ENCODE results near the gene NFATC2.

NFATC2 gene

DNA sequence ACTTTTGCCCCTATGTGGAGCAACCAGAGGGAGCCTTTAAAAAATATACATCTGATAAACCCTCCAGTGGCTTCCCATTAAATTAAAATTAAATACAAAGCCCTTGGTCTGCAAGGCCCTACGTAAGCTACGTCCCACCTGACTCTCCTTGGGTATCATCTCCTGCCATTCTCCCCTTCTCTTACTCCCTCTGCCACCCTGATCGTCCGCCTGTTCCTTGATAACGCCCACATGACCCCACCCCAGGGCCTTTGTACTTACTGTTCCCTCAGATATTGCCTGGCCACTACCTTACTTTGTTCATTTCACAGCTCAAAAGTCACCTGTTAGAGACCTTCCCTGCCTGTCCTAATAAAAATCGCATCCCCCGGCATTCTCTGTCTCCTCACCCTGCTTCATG is 5.4 kb upstream of the NFATC2 start:
- TF ChIP-seq ZBTB7A (IDR thresholded peaks at IDR 0.05; ENCODE audit: low read depth) (no peak), TEAD4 (IDR thresholded peaks at IDR 0.05) (no peak), YY1 (IDR thresholded peaks at IDR 0.05; ENCODE audit: low read depth) (no peak), EGR1 (IDR thresholded peaks at IDR 0.05) (no peak), CREB1 (IDR thresholded peaks at IDR 0.05; ENCODE audit: low read depth) (no peak), CEBPB (IDR thresholded peaks at IDR 0.05) (no peak), NFIC (IDR thresholded peaks at IDR 0.05) (no peak), TAF1 (IDR thresholded peaks at IDR 0.05; ENCODE audit: low read depth) (no peak), EP300 (IDR thresholded peaks at IDR 0.05; ENCODE audit: borderline replicate concordance) (no peak), RAD21 (IDR thresholded peaks at IDR 0.05; ENCODE audit: low read depth) (no peak), FOXM1 (IDR thresholded peaks at IDR 0.05; ENCODE audit: borderline replicate concordance, low read depth) (no peak), TCF12 (IDR thresholded peaks at IDR 0.05; ENCODE audit: low read depth) (no peak)
- TF ChIP-seq, protein P1, sequence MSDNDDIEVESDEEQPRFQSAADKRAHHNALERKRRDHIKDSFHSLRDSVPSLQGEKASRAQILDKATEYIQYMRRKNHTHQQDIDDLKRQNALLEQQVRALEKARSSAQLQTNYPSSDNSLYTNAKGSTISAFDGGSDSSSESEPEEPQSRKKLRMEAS (IDR thresholded peaks at IDR 0.05): no peak
- TF ChIP-seq, protein P2, sequence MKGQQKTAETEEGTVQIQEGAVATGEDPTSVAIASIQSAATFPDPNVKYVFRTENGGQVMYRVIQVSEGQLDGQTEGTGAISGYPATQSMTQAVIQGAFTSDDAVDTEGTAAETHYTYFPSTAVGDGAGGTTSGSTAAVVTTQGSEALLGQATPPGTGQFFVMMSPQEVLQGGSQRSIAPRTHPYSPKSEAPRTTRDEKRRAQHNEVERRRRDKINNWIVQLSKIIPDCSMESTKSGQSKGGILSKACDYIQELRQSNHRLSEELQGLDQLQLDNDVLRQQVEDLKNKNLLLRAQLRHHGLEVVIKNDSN (IDR thresholded peaks at IDR 0.05): no peak
- TF ChIP-seq, protein P3, sequence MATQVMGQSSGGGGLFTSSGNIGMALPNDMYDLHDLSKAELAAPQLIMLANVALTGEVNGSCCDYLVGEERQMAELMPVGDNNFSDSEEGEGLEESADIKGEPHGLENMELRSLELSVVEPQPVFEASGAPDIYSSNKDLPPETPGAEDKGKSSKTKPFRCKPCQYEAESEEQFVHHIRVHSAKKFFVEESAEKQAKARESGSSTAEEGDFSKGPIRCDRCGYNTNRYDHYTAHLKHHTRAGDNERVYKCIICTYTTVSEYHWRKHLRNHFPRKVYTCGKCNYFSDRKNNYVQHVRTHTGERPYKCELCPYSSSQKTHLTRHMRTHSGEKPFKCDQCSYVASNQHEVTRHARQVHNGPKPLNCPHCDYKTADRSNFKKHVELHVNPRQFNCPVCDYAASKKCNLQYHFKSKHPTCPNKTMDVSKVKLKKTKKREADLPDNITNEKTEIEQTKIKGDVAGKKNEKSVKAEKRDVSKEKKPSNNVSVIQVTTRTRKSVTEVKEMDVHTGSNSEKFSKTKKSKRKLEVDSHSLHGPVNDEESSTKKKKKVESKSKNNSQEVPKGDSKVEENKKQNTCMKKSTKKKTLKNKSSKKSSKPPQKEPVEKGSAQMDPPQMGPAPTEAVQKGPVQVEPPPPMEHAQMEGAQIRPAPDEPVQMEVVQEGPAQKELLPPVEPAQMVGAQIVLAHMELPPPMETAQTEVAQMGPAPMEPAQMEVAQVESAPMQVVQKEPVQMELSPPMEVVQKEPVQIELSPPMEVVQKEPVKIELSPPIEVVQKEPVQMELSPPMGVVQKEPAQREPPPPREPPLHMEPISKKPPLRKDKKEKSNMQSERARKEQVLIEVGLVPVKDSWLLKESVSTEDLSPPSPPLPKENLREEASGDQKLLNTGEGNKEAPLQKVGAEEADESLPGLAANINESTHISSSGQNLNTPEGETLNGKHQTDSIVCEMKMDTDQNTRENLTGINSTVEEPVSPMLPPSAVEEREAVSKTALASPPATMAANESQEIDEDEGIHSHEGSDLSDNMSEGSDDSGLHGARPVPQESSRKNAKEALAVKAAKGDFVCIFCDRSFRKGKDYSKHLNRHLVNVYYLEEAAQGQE (IDR thresholded peaks at IDR 0.05; ENCODE audit: low read depth): no peak

DNA sequence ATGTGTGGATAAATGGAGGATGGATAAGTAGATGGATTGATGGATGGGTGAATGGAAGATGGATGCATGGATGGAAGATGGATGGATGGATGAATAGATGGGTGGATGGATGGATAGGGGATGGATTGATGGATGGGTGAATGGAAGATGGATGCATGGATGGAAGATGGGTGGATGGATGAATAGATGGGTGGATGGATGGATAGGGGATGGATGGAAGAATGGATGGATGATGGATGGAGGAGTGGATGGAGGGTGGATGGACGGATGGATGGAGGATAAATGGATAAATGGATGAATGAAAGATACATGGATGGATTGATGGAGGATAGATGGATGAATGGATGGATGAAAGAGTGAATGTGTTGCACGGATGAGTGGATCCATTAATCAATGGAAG is 3.0 kb upstream of the NFATC2 start:
- TF ChIP-seq CEBPB (IDR thresholded peaks at IDR 0.05): no peak
- TF ChIP-seq, protein P2 (IDR thresholded peaks at IDR 0.05): no peak
- no peak for TF ChIP-seq RAD21 (IDR thresholded peaks at IDR 0.05; ENCODE audit: low read depth)
- TF ChIP-seq TEAD4 (IDR thresholded peaks at IDR 0.05): no peak
- no peak for TF ChIP-seq TAF1 (IDR thresholded peaks at IDR 0.05; ENCODE audit: low read depth)
- TF ChIP-seq NFIC (IDR thresholded peaks at IDR 0.05): no peak

DNA sequence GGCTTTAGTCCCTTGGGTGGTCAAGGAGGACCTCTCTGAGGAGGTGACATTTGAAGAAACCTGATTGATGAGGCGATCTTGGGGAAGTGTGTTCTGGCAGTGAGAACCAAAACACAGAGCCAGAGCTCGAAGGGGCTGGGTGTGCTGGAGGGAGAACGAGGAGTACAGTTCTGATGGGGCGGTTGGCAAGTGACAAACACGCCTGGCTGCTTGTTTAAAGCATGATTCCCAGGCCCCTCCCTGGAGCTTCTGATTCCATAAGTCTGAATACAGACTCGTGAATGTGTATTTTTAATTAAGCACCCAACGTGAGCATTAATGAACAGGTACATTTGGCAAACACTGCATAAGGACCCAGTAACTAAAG is 886 bp upstream of the NFATC2 start:
- TF ChIP-seq EP300 (IDR thresholded peaks at IDR 0.05; ENCODE audit: borderline replicate concordance): no peak
- TF ChIP-seq, protein P1 (IDR thresholded peaks at IDR 0.05): no peak
- no peak for TF ChIP-seq NFIC (IDR thresholded peaks at IDR 0.05)
- TF ChIP-seq, protein P2 (IDR thresholded peaks at IDR 0.05): no peak
- TF ChIP-seq TEAD4 (IDR thresholded peaks at IDR 0.05): no peak
- no peak for TF ChIP-seq ZBTB7A (IDR thresholded peaks at IDR 0.05; ENCODE audit: low read depth)
- TF ChIP-seq CEBPB (IDR thresholded peaks at IDR 0.05): no peak

DNA sequence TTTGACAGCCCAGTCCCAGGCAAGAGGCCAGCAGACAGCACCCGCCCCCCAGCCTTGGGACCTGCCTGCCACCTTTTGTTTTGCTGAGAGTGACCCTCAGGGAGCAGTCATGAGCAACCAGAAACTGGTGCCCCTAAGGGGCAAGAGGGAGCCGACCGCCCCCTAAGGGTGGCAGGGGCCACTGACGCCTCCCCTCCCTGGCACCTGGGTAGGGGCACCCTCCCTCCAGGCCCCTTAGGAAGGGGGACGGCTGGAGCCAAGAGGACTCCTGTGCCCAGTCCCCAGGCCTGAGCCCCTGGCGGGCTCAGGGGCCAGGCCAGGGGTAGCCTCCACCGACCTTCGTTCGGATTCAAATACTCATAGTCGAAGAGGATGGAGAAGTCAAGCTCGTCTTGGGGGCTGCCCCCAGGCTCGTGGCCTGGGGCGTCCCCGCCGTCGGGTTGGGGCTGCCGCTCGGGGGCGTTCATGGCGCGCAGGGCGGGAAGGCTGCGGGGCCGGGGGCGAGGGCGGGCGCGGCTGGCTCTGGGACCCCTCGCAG is 417 bp downstream of the NFATC2 start:
- TF ChIP-seq RAD21 (IDR thresholded peaks at IDR 0.05; ENCODE audit: low read depth) (peak; percentile 22; the same call in 1 of the 2 replicates), TCF12 (IDR thresholded peaks at IDR 0.05; ENCODE audit: low read depth) (no peak), CREB1 (IDR thresholded peaks at IDR 0.05; ENCODE audit: low read depth) (no peak)

DNA sequence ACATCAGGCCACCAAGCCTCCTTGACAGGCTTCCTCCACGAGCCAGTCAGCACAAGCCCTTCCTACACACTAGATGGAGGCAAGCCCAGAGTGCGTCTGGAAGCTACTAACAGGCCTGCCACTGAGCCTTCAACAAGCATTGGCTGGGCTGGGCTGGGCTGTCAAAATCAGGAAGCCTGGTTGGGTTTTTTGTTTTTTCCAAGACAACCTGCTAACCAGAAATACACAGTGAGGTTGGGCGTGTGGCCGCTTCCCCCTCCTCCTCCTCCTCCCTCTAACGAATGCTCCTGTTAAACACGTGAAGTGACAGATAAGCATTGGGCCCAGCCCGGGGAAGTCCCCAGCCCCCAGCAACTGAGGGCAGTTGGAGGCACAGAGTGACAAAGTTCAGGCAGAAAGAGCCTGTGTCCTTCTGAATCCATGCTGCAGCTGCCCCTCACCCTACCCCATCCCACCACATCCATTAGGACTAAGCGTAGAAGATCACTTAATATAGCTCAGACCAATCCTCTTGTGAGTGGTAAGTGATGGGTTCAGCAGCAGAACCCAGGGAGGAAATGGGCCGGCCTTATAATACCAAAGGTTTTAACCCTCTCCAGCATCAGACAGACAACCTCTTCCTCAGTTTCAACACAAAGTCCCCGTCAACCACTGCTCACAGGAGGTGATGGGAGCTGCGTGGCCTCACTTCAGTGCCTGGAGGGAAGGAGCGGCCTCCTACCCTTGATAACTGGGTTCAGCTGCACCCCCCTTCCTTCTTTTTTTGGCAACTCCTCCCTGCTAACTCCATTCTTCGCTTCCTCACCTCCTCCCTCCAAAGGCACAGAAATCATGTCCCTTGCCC is 1.1 kb downstream of the NFATC2 start:
- TF ChIP-seq, protein P3 (IDR thresholded peaks at IDR 0.05; ENCODE audit: low read depth): no peak
- no peak for TF ChIP-seq RAD21 (IDR thresholded peaks at IDR 0.05; ENCODE audit: low read depth)
- TF ChIP-seq ZBTB7A (IDR thresholded peaks at IDR 0.05; ENCODE audit: low read depth): no peak
- TF ChIP-seq EGR1 (IDR thresholded peaks at IDR 0.05): no peak
- no peak for TF ChIP-seq CREB1 (IDR thresholded peaks at IDR 0.05; ENCODE audit: low read depth)
- TF ChIP-seq CEBPB (IDR thresholded peaks at IDR 0.05): no peak
- no peak for TF ChIP-seq TAF1 (IDR thresholded peaks at IDR 0.05; ENCODE audit: low read depth)
- TF ChIP-seq, protein P1 (IDR thresholded peaks at IDR 0.05): no peak
- no peak for TF ChIP-seq EP300 (IDR thresholded peaks at IDR 0.05; ENCODE audit: borderline replicate concordance)
- TF ChIP-seq FOXM1 (IDR thresholded peaks at IDR 0.05; ENCODE audit: borderline replicate concordance, low read depth): no peak
